HTERT RPE-1 (cell line): ENCODE measurements around the gene HSPA5.
"Not testable (repeated sequence)": the region's sequence is repeated elsewhere in the genome, so short reads cannot be mapped to it uniquely, and the experiment has no call there.

Experiments
- in situ Hi-C: fragments of 300-500 bp; cut with MboI; formaldehyde crosslinking; loops from 4 replicates; pipeline ENCODE4 v1.14.3; 2020; ENCODE audit warnings: low sequenced_read_pairs

Gene HSPA5

DNA sequence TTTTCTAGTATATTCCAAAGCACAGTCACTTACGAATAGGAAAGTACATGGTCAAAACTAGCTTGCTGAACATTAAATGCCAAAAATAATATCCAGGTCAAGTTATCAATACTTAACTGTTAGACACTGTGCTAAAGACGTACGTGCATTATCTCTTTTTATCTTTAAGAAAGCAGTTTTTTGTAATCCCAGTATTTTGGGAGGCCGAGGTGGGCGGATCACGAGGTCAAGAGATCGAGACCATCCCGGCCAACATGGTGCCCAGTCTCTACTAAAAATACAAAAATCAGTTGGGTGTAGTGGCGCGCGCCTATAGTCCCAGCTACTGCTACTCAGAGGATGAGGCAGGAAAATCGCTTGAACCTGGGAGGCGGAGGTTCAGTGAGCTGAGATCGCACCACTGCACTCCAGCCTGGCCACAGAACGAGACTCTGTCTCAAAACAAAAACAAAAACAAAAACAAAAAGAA lies 2.7 kb upstream of the HSPA5 start:
- in situ Hi-C loops = no loop called here

DNA sequence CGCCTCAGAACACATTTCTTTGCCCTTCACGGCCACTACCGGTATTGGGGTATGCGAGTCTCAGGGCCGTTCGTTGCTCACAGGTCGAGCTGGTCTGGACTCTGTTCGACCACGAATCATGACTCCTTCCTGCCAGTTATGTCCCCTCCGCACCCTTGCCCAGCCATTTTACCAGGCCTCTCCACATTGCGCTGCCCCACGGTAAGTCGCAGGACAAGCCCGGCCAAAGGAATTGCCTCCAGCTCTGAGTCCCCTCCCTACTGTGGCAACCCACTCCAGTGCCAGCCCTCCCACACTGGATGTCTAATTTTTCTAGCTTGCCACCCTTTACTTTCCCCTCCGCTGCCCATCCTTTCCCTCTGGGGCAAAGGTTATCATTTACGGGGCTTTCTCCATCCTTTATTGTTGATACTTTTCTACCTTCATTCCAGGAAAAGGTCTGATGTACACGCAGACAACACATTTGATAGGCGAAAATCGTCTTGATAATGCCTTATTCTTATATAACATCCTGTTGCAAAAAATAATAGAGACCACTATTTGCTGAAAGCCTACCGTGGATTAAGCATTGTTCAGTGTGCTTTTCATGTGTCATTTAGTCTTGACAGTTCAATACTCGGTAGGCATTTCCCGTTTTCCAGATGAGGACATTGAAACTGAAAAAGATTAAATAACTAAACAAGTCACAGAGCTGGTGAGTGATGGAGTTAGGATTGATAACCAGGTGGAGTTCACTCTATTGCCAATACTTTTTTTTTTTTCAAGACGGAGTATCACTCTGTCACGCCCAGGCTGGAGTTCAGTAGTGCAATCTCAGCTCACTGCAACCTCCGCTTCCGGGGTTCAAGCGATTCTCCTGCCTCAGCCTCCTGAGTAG lies 958 bp upstream of the HSPA5 start:
- in situ Hi-C loops = no loop called here

DNA sequence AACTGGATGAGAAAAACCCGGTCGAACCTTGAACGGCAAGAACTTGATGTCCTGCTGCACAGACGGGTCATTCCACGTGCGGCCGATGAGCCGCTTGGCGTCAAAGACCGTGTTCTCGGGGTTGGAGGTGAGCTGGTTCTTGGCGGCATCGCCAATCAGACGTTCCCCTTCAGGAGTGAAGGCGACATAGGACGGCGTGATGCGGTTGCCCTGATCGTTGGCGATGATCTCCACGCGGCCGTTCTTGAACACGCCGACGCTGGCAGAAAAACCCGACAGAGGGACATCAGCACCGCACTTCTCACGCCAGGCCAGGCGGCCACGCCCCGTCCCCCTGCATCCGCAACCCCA lies 519 bp downstream of the HSPA5 start:
- in situ Hi-C loops = no loop called here

DNA sequence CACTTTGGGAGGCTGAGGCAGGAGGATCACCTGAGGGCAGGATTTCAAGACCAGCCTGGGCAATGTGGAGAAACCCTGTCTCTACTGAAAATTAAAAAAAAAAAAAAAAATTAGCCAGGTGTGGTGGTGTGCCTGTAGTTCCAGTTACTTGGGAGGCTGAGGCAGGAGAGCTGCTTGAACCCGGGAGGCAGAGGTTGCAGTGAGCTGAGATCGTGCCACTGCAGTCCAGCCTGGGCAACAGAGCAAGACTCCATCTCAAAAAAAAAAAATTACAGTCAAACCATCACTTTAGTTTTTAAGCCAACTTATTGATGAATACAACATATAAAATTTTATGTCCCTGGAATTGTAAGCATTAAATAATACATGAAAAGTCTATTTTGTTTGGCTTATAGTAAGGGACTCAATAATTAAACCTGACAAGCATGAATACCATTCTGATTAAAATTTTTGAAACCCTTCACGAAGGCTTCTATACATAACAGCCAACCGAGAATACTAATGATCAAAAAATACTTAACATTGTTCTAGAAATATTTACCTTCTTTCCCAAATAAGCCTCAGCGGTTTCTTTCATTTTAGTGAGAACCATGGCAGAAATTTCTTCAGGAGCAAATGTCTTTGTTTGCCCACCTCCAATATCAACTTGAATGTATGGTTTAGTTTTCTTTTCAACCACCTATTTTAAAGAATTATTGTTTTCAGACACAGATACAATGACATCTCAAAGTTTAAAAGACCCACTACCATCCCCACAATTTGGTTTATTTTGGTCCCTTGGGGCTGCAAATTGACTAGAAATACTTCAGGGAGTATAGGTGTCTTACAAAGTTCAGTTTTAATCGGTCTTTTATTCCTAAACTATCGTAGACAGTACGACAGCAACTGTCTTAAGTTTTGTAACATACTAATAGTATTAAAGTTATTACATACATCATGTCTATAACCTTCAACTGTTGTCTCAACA lies 1.2 kb downstream of the HSPA5 start:
- in situ Hi-C loops = no loop called here

DNA sequence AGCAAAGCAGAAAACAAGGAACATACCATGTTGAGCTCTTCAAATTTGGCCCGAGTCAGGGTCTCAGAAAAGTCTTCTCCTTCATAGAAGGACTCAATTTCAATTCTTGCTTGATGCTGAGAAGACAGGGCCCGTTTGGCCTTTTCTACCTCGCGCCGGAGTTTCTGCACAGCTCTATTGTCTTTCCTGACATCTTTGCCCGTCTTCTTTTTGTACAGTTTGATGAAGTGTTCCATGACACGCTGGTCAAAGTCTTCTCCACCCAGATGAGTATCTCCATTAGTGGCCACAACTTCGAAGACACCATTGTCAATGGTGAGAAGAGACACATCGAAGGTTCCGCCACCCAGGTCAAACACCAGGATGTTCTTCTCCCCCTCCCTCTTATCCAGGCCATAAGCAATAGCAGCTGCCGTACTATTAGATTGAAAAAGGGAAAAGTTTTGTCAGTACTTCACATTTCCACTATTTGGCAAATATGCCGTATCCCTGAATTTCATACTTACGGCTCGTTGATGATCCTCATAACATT lies 2.2 kb downstream of the HSPA5 start:
- in situ Hi-C loops = no loop called here

DNA sequence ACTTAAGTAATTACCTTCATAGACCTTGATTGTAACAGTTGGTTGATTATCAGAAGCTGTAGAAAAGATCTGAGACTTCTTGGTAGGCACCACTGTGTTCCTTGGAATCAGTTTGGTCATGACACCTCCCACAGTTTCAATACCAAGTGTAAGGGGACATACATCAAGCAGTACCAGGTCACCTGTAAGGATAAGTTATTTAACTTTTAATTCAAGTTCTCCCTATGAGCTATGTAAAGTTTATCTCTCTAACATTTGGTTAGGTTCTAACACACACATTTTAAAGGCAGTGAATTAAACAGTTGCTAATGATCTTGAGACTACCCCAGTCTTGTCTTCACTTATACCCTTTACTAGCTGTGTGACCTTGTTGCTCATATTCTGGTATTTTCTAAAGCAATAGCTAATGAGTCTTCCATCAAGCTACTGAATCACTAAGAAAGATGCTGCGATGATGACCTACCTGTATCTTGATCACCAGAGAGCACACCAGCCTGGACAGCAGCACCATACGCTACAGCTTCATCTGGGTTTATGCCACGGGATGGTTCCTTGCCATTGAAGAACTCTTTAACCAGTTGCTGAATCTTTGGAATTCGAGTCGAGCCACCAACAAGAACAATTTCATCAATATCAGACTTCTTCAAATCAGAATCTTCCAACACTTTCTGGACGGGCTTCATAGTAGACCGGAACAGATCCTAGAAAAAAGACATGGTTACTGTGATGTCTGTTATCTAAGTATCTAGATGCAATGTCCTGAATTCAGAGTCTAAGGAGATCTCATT lies 2.8 kb downstream of the HSPA5 start:
- in situ Hi-C loops = no loop called here

DNA sequence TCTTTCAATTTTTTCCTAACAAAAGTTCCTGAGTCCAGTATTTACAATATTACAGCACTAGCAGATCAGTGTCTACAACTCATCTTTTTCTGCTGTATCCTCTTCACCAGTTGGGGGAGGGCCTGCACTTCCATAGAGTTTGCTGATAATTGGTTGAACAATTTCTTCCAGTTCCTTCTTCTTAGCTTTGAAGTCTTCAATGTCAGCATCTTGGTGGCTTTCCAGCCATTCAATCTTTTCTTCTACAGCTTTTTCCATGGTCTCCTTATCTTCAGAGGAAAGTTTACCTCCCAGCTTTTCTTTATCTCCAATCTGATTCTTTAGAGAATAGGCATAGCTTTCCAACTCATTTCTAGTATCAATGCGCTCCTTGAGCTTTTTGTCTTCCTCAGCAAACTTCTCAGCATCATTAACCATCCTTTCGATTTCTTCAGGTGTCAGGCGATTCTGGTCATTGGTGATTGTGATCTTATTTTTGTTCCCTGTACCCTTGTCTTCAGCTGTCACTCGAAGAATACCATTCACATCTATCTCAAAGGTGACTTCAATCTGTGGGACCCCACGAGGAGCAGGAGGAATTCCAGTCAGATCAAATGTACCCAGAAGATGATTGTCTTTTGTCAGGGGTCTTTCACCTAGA lies 4.5 kb downstream of the HSPA5 start:
- in situ Hi-C loops = not testable (repeated sequence)

DNA sequence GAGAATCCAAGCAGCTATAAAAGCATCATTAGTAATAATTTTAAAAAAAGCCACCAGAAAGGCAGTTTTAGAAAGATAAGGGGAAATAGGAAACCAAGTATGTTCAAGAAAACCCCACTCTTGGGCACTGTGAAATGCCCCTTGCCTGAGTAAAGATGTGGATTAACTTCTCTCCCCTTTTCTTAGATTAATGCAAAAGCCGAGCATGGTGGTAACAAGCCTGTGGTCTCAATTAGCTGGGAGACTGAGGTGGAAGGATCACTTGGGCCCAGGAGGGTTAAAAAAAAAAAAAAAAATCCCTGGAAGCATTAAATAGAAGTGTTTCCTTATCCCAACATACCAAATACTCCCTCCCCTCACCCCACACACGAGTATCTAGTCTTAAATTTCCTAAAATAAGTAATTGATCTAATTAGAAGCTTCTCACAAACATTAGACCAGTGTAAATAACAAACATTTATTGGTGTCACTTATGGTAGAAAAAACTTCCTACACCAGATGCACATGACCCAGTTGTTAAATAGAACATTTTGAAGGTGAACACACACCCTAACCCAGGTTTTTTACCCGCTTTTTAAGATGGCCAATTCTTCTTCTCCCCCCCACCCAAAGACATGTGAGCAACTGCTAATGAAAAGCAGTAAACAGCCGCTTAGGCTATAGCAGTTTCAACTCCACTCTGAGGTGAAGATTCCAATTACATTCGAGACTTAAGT lies 5.2 kb downstream of the HSPA5 start:
- in situ Hi-C loops = no loop called here

DNA sequence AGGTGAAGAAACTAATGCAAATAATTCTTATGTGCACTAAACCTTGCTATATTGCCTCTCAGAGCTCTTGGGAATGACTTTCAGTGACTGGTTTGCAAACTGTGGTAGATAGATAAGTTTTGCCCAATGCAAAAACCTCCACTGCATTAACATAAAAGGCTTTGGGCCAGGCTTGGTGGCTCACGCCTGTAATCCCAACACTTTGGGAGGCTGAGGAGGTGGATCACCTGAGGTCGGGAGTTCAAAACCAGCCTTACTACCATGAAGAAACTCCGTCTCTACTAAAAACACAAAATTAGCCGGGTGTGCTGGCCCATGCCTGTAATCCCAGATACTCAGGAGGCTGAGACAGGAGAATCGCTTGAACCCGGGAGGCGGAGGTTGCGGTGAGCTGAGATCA lies 7.0 kb downstream of the HSPA5 start:
- in situ Hi-C loops = not testable (repeated sequence)

DNA sequence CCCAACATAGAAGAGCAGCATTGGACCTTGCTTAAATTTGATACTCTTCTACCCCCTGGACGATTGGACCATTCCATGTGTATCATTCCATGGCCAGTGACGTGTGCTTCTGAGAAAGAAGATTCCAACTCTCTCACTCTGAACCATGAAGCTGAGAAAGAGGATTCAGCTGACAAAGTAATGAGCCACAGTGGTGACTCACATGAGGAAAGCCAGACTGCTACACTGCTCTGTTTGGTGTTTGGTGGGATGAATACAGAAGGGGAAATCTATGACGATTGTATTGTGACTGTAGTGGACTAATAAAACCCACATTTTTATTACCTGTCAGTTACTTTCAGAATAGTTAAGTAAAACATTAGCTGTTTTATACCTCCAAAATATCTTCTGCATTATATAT lies 7.5 kb downstream of the HSPA5 start:
- in situ Hi-C loops = no loop called here

DNA sequence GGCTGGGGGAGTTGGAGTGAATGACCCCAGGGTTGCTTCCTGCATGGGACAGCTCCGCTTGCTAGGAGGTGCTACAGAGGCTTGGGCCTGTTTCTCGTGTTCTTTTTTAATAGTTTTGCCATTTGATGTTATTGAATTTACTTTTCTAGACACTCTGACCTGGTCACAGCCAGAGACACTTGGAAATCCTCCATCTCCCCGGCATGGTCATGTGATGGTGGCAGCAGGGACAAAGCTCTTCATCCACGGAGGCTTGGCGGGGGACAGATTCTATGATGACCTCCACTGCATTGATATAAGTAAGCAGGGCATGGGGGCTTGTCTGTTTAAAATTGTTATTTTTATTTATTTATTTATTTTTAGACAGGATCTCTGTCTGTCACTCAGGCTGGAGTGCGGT lies 13.4 kb downstream of the HSPA5 start:
- in situ Hi-C loops = no loop called here

DNA sequence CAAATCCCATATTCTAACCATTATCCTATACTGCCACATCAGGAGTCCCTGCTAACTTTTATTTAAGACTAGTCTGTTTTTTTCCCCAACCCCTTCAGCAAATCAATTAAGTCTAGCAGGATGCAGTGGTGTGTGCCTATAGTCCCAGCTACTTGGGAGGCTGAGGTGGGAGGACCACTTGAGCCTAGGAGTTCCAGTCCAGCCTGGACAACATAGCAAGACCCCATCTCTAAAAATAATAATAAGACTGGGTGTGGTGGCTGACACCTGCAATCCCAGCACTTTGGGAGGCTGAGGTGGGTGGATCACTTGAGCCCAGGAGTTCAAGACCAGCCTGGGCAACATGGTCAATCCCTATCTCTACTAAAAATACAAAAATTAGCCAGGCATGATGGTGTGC lies 16.3 kb downstream of the HSPA5 start:
- in situ Hi-C loops = not testable (repeated sequence)

DNA sequence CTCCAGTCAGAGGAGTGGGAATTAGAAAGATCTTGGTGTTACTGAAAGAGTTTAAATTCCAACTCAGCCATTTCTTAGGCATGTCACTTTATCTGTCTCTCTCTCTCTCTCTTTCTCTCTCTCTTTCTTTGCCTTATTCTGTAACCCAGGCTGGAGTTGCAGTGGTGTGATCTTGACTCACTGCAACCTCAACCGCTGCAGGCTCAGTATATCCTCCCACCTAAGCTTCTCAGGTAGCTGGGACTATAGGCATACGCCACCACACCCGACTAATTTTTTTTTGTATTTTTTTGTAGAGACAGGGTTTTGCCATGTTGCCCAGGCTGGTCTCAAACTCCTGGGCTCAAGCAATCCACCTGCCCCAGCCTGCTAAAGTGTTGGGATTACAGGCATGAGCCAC lies 22.5 kb downstream of the HSPA5 start:
- in situ Hi-C loops = no loop called here

DNA sequence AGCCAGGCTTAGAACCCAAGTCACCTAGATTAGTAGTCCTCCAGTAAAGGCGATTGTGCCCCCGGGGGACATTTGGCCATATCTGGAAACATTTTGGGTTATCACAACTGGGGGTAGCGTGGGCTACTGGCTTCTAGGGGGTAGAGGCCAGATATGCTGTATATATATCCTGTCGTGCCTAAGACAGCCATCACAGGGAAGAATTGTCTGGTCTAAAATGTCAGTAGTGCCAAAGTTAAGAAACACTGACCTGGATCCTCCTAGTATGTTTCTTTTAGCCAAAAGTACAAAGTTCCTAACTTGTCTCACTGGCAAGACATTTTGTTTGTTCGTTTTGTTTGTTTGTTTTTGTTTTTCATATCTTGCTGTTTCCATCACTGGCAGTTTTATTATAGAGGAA lies 27.0 kb downstream of the HSPA5 start:
- in situ Hi-C loops = no loop called here

DNA sequence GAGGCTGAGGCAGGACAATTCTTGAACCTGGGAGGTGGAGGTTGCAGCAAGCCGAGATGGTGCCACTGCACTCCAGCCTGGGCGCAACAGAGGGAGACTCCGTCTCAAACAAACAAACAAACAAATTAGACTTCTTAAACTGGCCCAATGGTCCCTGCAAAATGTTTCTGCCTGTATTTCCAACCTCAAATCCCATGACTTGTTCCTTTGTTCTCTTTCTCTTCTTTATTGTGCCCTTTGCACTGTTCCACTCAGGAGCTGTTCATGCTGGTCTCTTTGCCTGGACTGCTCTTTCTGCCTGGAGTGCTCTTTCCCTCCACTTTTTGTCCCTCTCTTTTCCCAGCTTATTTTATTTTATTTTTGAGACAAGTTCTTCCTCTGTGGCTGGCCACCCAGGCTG lies 36.7 kb downstream of the HSPA5 start:
- in situ Hi-C loops = no loop called here

DNA sequence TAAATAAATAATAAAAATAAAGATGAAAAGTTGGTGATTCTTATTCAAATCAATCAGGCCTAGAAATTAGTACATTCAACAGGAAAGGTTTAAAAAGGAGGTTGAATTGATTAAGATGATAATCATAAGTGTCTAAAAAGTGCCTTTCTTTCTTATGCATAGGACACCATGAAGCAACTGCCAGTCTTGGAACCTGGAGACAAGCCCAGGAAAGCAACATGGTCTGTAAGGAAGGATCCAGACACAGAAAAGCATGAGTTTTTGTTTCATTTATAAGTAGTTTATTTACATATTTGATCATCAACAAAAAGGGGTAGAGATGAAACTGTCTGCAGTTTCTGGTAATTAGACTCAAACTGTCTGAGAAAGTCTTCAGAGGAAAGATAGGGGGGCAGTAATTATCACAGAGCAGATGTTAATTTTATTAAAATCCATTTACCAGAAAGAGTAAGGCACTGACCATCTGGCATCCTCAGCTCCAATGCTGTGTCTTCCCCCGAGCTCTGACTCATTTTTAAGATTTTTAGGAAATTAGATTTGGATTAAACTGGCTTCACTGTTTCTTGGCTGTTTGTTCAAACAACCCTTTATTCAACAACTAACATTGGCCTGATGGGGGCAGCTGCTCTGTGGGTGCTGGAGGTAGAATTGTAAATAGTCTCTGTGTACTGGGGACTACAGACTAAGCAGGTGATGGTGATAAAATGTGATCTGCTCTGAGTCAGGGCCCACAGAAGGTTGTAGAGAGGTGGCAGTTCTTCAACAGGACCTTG lies 38.1 kb downstream of the HSPA5 start:
- in situ Hi-C loops = no loop called here

DNA sequence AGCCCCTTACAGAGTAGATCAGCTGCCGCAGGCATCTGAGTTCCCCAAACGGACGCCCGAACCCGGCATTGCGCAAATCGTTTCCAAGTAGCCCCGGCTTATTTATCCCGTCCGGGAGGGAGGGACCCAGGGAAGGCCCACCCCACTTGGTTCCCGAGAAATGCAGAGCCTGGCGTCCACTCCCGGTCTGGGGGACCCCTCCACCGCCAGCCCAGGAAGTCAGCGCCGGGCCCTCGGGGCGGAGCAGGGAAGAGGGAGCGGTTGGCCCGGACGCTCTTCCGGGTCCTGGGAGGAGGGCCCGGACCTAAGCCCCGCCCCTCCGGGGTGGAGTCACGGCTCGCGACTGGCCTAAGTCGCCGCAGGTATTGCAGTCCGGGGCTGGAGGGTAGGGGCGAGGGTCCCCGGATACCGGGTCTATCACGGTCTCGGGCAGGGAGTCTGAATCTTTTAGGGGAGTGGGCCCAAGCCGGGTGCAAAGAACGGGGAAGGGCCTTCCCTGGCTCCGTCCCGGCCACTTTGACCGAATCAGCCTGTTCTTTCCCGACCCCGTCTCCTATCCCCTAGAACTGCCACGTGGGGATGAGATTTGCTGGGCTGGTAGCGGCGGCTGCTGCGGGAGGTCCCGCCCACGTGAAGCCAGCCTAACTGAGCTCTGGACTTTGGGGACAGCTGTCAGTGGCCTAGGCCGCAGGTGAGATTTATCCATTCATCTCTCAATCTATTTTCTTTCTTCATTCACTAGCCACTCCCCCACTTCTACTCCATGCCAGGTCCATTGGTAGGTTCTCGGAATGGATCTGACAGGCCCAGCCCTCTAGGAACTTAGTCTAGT lies 40.7 kb downstream of the HSPA5 start, which contains the start of gene RABEPK:
Gene RABEPK, plus strand, starts transcription at position 327 of the 832 bp plus-strand sequence. CDS start 2,472 bp downstream, outside the sequence.
- in situ Hi-C loops = no loop called here

DNA sequence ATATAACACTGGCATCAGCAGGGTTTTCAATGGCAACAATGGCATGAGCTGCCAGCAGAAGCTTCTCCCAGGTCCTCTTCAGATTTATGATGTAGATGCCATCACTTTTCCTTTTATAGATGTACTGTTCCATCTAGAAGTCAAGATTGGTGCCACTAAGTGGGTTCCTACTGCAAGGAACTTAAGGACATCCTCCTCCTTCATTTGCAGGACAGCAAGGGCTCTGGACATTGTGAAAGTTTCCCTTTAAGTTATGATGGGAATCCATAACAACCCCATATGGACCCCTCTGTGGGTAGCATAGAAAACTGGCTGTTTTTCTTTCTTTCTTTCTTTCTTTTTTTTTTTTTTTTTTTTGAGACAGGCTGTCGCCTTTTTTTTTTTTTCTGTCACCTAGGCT lies 45.6 kb downstream of the HSPA5 start:
- in situ Hi-C loops = not testable (repeated sequence)
